Activated CD4-positive, alpha-beta T cell treated with anti-CD3 and anti-CD28 coated beads, Interleukin-2, amount 10 ng/mL, durations not matched to agents 24 days and 14 days (primary cell): ENCODE measurements around the gene ZNF181. TPM values are rescaled to one million over a fixed set of nuclear protein-coding genes. Genes with fewer than 3 reads are reported as not detected.

ENCODE experiments used
- DNase-seq: peaks from one replicate; pipeline ENCODE4 v3.0.0; 2022
- H3K27ac Mint-ChIP-seq: one replicate; pipeline ENCODE4 v1.8.0; 2022; ENCODE audit warnings: mild to moderate bottlenecking, mixed read lengths
- H3K27me3 Mint-ChIP-seq: one replicate; pipeline ENCODE4 v1.8.0; 2022; ENCODE audit warnings: mixed read lengths
- H3K36me3 Mint-ChIP-seq: one replicate; pipeline ENCODE4 v1.8.0; 2022; ENCODE audit warnings: low read depth, mild to moderate bottlenecking, mixed read lengths
- H3K4me1 Mint-ChIP-seq: one replicate; pipeline ENCODE4 v1.8.0; 2021; ENCODE audit warnings: mixed read lengths
- H3K4me3 Mint-ChIP-seq: one replicate; pipeline ENCODE4 v1.8.0; 2022; ENCODE audit warnings: mild to moderate bottlenecking, moderate library complexity, mixed read lengths
- H3K9me3 Mint-ChIP-seq: one replicate; pipeline ENCODE4 v1.8.0; 2021; ENCODE audit warnings: mixed read lengths
- intact Hi-C: fragments of 100-400 bp; cut with micrococcal nuclease; formaldehyde crosslinking; loops from one replicate; pipeline ENCODE4 v1.15.1; 2023
- total RNA-seq: library from RNA; stranded (reverse); gene quantifications from 2 replicates; pipeline ENCODE4 v1.2.3, GENCODE V29; 2022

The ZNF181 gene
- total RNA-seq, 1 donor from 2014 or later = 4.4 TPM

- intact Hi-C loops = no loop called here
Measured at GRCh38 chr19:34731019-34731829, 2.8 kb upstream of the ZNF181 start.

GRCh38 chr19:34731964-34732363 is 2.1 kb upstream of the ZNF181 start:
- Mint-ChIP-seq H3K36me3 (peaks cover 18% of the 10 kb centered on the region), H3K27ac (no peak overlapping the region), H3K9me3 (peaks cover 7% of the 10 kb centered on the region), H3K27me3 (no peaks in the 10 kb centered on the region), H3K4me3 (no peak overlapping the region), H3K4me1 (peaks cover 23% of the 10 kb centered on the region)
- intact Hi-C loops = no loop called here
- DNase-seq = no peak

More at GRCh38 chr19:34731019-34731829, 2.8 kb upstream of the ZNF181 start:
- H3K4me3 Mint-ChIP-seq = no peak overlapping the region
- no peak overlapping the region for H3K27ac Mint-ChIP-seq
- no peaks in the 10 kb centered on the region for H3K27me3 Mint-ChIP-seq
- DNase-seq = no peak
- H3K9me3 Mint-ChIP-seq = peaks cover 7% of the 10 kb centered on the region
- peaks cover 14% of the 10 kb centered on the region for H3K36me3 Mint-ChIP-seq
- H3K4me1 Mint-ChIP-seq = peaks cover 23% of the 10 kb centered on the region

GRCh38 chr19:34732612-34733211 is 1.3 kb upstream of the ZNF181 start:
- peak overlapping the region; percentile 51 for H3K27ac Mint-ChIP-seq

GRCh38 chr19:34733266-34733745 is 737 bp upstream of the ZNF181 start:
- no peak for DNase-seq
- Mint-ChIP-seq H3K4me3 (peak overlapping the region; percentile 93), H3K27ac (peak overlapping the region; percentile 96), H3K36me3 (peaks cover 25% of the 10 kb centered on the region), H3K27me3 (no peaks in the 10 kb centered on the region), H3K4me1 (peaks cover 23% of the 10 kb centered on the region), H3K9me3 (peaks cover 11% of the 10 kb centered on the region)
- intact Hi-C loops = loop anchor here (1.0 kb wide), 1 partner anchor 56 kb away; the partner anchor contains the start of genes SCGB2B2 and ZNF302

More at GRCh38 chr19:34732612-34733211, 1.3 kb upstream of the ZNF181 start:
- H3K27me3 Mint-ChIP-seq = no peaks in the 10 kb centered on the region
- intact Hi-C loops = loop anchor here (1.0 kb wide), 1 partner anchor 55 kb away; the partner anchor contains the start of genes SCGB2B2 and ZNF302
- H3K36me3 Mint-ChIP-seq = peaks cover 22% of the 10 kb centered on the region
- peak overlapping the region; percentile 65 for H3K4me3 Mint-ChIP-seq
- peak; percentile 61 for DNase-seq
- peaks cover 7% of the 10 kb centered on the region for H3K9me3 Mint-ChIP-seq
- peaks cover 23% of the 10 kb centered on the region for H3K4me1 Mint-ChIP-seq

- DNase-seq = no peak
- intact Hi-C loops = loop anchor here (1.0 kb wide), 1 partner anchor 39 kb away; the partner anchor contains the start of gene ZNF599
- Mint-ChIP-seq H3K4me1 (peaks cover 23% of the 10 kb centered on the region), H3K27ac (peak overlapping the region; percentile 96), H3K27me3 (no peaks in the 10 kb centered on the region), H3K4me3 (peak overlapping the region; percentile 93), H3K9me3 (peaks cover 16% of the 10 kb centered on the region), H3K36me3 (peaks cover 36% of the 10 kb centered on the region)
Measured at GRCh38 chr19:34734537-34735103, 577 bp downstream of the ZNF181 start.

GRCh38 chr19:34744896-34745690 is 11.1 kb downstream of the ZNF181 start:
- intact Hi-C loops = no loop called here
- no peaks in the 10 kb centered on the region for H3K27me3 Mint-ChIP-seq
- DNase-seq = no peak
- H3K4me1 Mint-ChIP-seq = no peaks in the 10 kb centered on the region
- peaks cover 14% of the 10 kb centered on the region for H3K36me3 Mint-ChIP-seq
- H3K27ac Mint-ChIP-seq = no peak overlapping the region
- peaks cover 22% of the 10 kb centered on the region for H3K9me3 Mint-ChIP-seq
- no peak overlapping the region for H3K4me3 Mint-ChIP-seq

GRCh38 chr19:34757441-34757840 is 23.4 kb downstream of the ZNF181 start:
- intact Hi-C loops = no loop called here
- H3K9me3 Mint-ChIP-seq = peaks cover 28% of the 10 kb centered on the region
- H3K36me3 Mint-ChIP-seq = peaks cover 9% of the 10 kb centered on the region
- no peaks in the 10 kb centered on the region for H3K4me1 Mint-ChIP-seq
- no peak overlapping the region for H3K4me3 Mint-ChIP-seq
- H3K27ac Mint-ChIP-seq = no peak overlapping the region
- H3K27me3 Mint-ChIP-seq = no peaks in the 10 kb centered on the region
- DNase-seq = no peak

- Mint-ChIP-seq H3K4me1 (no peaks in the 10 kb centered on the region), H3K4me3 (no peak overlapping the region), H3K9me3 (peaks cover 20% of the 10 kb centered on the region), H3K27me3 (no peaks in the 10 kb centered on the region), H3K36me3 (peaks cover 15% of the 10 kb centered on the region), H3K27ac (no peak overlapping the region)
- intact Hi-C loops = no loop called here
- DNase-seq = no peak
Measured at GRCh38 chr19:34759218-34759917, 25.3 kb downstream of the ZNF181 start.

- no peaks in the 10 kb centered on the region for H3K27me3 Mint-ChIP-seq
- no peak overlapping the region for H3K4me3 Mint-ChIP-seq
- H3K36me3 Mint-ChIP-seq = peaks cover 42% of the 10 kb centered on the region
- H3K9me3 Mint-ChIP-seq = peaks cover 16% of the 10 kb centered on the region
- no peak overlapping the region for H3K27ac Mint-ChIP-seq
- H3K4me1 Mint-ChIP-seq = peaks cover 2% of the 10 kb centered on the region
- no peak for DNase-seq
- intact Hi-C loops = no loop called here
Measured at GRCh38 chr19:34766386-34766785, 32.3 kb downstream of the ZNF181 start.

- Mint-ChIP-seq H3K27me3 (no peaks in the 10 kb centered on the region), H3K4me3 (no peak overlapping the region), H3K27ac (no peak overlapping the region), H3K36me3 (peaks cover 44% of the 10 kb centered on the region), H3K4me1 (peaks cover 12% of the 10 kb centered on the region), H3K9me3 (peaks cover 14% of the 10 kb centered on the region)
- intact Hi-C loops = no loop called here
- DNase-seq = no peak
Measured at GRCh38 chr19:34767951-34768350, 33.9 kb downstream of the ZNF181 start.

GRCh38 chr19:34772697-34773554 is 38.9 kb downstream of the ZNF181 start, which contains the start of gene ZNF599:
Gene ZNF599 (minus strand): TSS chr19:34773215. CDS start chr19:34772841, 374 bp downstream.
- Mint-ChIP-seq H3K4me1 (peaks cover 16% of the 10 kb centered on the region), H3K27ac (peak within 1 kb of the TSS; percentile 90), H3K27me3 (peaks cover 2% of the 10 kb centered on the region), H3K9me3 (peaks cover 19% of the 10 kb centered on the region), H3K4me3 (peak within 1 kb of the TSS; percentile 92), H3K36me3 (peaks cover 12% of the 10 kb centered on the region)
- peak; percentile 97 for DNase-seq
- intact Hi-C loops = loop anchor here (1.0 kb wide), 2 partner anchors 39 to 96 kb away; partner anchors contain the start of genes SCGB2B2, ZNF181 and ZNF302

GRCh38 chr19:34773555-34773864 is 39.5 kb downstream of the ZNF181 start:
- peak overlapping the region; percentile 92 for H3K4me3 Mint-ChIP-seq
- H3K27ac Mint-ChIP-seq = no peak overlapping the region
- peaks cover 2% of the 10 kb centered on the region for H3K27me3 Mint-ChIP-seq
- intact Hi-C loops = loop anchor here (1.0 kb wide), 2 partner anchors 39 to 96 kb away; partner anchors contain the start of genes SCGB2B2, ZNF181 and ZNF302
- DNase-seq = no peak
- peaks cover 16% of the 10 kb centered on the region for H3K4me1 Mint-ChIP-seq
- peaks cover 19% of the 10 kb centered on the region for H3K9me3 Mint-ChIP-seq
- H3K36me3 Mint-ChIP-seq = peaks cover 10% of the 10 kb centered on the region
